PFSK-1 (cell line): ENCODE data around the gene NDUFV1.

Experiments used
- FOXP2 ChIP-seq: optimal IDR thresholded peaks from 2 replicates; pipeline ENCODE3; 2011; ENCODE audit warnings: borderline replicate concordance, control low read depth, inconsistent platforms; ENCODE audit not compliant: insufficient read depth; ENCODE audit errors: extremely low read length, extremely low read depth
- POLR2AphosphoS5 ChIP-seq: IDR thresholded peaks from 2 replicates; pipeline ENCODE4 v1.6.1; 2012; ENCODE audit warnings: low read depth, mild to moderate bottlenecking, control low read depth, low read length, moderate library complexity
- REST ChIP-seq, 2 experiments: IDR thresholded peaks; 2 replicates each; pipeline versions ENCODE4 v1.6.1 to v1.8.0; 2011 to 2012; ENCODE audit warnings: low read depth in 2 of 2, low read length in 2 of 2, control low read depth in 1 of 2, inconsistent platforms in 1 of 2, mild to moderate bottlenecking in 1 of 2, moderate library complexity in 1 of 2; ENCODE audit not compliant: insufficient read depth in 1 of 2
- SIN3A ChIP-seq: IDR thresholded peaks from 2 replicates; pipeline ENCODE4 v1.6.1; 2012; ENCODE audit warnings: mild to moderate bottlenecking, low read length, moderate library complexity, borderline replicate concordance; ENCODE audit not compliant: insufficient read depth
- TAF1 ChIP-seq: IDR thresholded peaks from 2 replicates; pipeline ENCODE4 v1.6.1; 2012; ENCODE audit warnings: low read length, control low read depth, borderline replicate concordance; ENCODE audit not compliant: insufficient read depth

The NDUFV1 gene

DNA sequence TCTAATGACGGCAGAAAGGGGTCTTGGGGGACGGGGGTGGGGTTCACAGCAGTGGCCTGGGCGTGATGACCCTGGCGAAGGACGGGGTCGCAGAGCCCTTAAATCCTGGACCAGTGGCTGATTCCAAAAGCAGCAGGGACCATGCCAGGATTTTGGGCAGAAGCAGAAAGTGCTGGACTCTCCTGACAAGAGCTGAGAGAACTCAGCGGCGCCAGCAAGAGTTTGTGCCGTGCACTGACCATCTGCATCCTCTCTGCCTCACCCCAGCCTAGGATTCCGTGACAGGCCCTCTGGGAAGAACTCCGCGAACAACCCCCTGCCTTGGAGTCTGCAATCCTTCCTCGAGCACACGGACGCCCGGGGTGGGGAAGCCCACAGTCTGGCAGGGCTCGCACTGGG, 644 bp upstream of the NDUFV1 start:
- TF ChIP-seq FOXP2 (no peak), REST (IDR thresholded peaks at IDR 0.05; ENCODE audit: insufficient read depth in 1 of 2, low read depth in 2 of 2, low read length in 2 of 2) (no peak), SIN3A (no peak), POLR2AphosphoS5 (no peak), TAF1 (no peak)

DNA sequence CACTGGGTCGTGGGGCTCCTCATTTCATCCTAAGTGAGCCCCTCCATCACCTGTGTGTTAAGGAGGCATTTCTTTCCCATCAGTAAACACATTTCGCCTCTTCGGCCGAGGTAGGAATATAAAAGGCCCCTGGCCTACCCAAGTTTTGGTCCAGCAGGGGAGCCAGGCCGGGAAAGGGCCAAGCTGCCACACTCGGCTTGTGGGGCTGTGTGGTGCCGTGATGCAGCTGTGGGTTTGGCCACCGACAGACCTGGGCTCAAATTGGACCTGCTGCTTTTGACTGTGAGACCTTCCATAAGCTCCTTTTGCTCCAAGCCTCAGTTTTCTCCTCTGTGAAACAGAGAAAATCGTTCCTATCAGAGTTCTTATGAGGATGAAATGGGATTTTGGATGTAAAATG, 771 bp downstream of the NDUFV1 start:
- TF ChIP-seq TAF1 (no peak), POLR2AphosphoS5 (no peak), FOXP2 (no peak), SIN3A (no peak), REST (IDR thresholded peaks at IDR 0.05; ENCODE audit: insufficient read depth in 1 of 2, low read depth in 2 of 2, low read length in 2 of 2) (no peak)

DNA sequence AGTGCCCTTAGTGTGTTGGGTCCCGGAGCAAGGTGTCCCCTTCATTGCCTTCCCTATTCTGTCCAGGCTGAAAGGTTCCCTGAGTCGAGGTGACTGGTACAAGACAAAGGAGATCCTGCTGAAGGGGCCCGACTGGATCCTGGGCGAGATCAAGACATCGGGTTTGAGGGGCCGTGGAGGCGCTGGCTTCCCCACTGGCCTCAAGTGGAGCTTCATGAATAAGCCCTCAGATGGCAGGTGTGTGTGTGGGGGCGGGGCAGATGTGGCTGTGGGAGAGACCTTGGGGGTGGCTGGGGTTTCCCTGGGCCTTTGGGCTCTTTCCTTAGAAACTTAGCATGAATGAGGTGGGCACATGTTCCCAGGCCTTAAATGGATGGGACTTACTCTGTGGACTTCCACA, 1.8 kb downstream of the NDUFV1 start:
- TF ChIP-seq TAF1: no peak
- TF ChIP-seq SIN3A: no peak
- no peak for TF ChIP-seq REST (IDR thresholded peaks at IDR 0.05; ENCODE audit: insufficient read depth in 1 of 2, low read depth in 2 of 2, low read length in 2 of 2)
- TF ChIP-seq FOXP2: no peak
- TF ChIP-seq POLR2AphosphoS5: no peak

DNA sequence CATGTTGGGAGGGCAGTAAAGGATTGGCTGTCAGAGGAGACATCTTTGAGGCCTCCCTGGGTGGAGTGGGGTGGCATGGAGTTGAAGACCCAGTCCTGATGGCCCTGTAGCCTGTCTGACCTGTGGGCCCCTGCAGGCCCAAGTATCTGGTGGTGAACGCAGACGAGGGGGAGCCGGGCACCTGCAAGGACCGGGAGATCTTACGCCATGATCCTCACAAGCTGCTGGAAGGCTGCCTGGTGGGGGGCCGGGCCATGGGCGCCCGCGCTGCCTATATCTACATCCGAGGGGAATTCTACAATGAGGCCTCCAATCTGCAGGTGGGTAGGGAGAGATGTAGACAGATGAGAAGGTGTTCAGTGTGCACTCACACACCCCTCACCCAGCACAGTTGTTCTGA, 2.6 kb downstream of the NDUFV1 start:
- TF ChIP-seq POLR2AphosphoS5: no peak
- no peak for TF ChIP-seq FOXP2
- no peak for TF ChIP-seq SIN3A
- no peak for TF ChIP-seq REST (IDR thresholded peaks at IDR 0.05; ENCODE audit: insufficient read depth in 1 of 2, low read depth in 2 of 2, low read length in 2 of 2)
- TF ChIP-seq TAF1: no peak

DNA sequence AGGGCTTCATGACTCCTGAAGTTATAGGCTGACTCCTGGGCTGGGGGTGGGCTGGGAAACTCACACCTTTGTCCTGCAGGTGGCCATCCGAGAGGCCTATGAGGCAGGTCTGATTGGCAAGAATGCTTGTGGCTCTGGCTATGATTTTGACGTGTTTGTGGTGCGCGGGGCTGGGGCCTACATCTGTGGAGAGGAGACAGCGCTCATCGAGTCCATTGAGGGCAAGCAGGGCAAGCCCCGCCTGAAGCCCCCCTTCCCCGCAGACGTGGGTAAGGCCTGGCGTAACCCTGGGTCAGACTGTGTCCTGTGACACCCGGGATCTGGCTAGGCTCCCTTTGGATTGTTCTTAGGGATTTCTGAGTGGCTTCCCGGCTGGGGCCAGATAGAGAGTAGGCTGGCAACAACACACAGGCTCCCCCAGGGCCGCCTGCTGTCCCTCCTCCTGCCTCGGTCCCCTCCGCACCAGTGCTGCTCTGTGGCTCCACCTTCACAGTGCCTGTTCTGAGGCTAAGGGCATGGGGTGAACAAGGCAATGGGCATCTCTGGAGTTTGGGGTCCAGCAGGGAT, 3.6 kb downstream of the NDUFV1 start:
- TF ChIP-seq SIN3A (no peak), REST (IDR thresholded peaks at IDR 0.05; ENCODE audit: insufficient read depth in 1 of 2, low read depth in 2 of 2, low read length in 2 of 2) (no peak), TAF1 (no peak), FOXP2 (no peak), POLR2AphosphoS5 (no peak)
